Retina (tissue), 1 donor: ENCODE measurements around the gene CACNB4.
A peak's percentile ranks its signal among the peaks of the same experiment; 100 is the strongest.
"Not testable (repeated sequence)": the region's sequence is repeated elsewhere in the genome, so short reads cannot be mapped to it uniquely, and the experiment has no call there.

Experiments
- DNase-seq: peaks from one replicate; pipeline ENCODE4 v3.0.0-alpha.2; 2016

CACNB4 gene

DNA sequence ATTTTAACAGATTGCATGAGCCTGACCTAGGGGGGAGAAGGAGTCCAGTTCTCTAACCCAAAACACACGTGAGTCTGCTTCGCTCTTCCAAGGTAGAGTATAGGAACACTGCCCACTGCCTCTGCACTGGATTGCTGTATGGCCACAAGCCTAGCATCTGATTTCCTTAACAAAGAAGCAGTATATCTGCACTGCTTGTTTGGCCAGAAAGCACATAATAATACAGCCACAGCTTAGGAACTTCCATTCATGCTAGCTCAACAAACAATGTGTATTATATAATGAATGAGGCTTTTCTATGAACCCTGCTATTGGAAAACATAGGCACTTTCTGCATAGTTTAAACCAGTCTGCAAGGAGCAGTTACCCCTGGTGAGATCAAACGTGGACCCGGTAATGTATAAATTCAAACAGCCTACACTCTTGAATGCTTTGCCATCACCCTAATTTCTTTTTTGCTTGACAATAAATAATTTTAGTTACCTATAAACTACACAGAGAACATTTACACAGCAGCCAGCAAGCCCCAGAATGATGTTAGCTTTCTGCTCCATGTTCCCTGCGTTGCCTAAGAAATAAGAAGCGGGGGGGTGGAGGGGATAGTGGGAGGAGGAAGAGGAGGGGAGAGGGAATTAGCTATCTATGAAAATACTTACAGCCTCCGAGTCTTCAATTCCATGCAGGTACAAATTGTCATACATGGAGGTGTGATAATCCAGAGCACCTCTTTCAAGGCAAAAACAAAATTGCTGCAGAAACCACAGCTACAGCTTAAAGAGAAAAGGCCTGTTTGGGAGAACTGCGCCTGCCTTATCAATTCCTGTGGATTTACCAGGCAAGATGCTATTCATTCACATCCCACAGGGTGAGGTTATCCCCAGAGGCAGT is 125.6 kb downstream of the CACNB4 start:
- DNase-seq = peak; percentile 24

GRCh38 chr2:151972241-151973012 is 126.4 kb downstream of the CACNB4 start:
- no peak for DNase-seq

DNA sequence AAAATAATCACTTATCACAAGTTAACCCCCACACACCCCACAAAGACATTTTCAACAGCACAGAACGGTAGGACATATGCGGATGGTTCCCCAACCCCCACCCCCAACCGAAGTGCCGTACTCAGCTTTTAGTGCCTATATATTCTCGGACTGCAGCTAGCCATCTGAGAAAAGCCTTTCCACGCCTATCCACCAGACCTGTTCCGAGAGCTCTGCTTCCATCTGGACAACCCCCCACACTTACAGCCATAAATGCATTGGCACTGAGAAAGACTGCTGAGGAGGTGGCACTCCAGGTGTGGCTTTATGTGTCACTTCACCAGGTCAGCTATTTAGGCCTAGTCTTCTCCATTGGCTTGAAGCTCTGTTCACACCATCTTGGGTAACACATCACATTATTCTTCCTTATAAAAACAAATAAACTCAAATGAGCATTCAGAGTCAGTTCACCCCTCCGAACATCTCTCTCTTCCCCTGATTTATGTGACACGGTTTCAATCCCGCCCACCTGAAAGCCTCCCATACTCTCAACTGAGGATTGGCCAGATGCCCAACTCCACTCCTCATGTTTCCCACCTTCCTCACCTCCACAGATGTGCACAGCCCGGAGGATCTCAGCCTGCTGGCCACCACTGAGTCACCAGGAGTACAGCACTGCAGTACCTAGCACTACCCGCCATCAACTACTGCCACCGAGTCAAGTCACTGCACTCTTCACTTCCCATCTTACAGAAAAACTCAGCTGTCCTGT is 127.4 kb downstream of the CACNB4 start:
- no peak for DNase-seq

- no peak for DNase-seq
Observed at GRCh38 chr2:151968770-151969470, 129.9 kb downstream of the CACNB4 start.

DNA sequence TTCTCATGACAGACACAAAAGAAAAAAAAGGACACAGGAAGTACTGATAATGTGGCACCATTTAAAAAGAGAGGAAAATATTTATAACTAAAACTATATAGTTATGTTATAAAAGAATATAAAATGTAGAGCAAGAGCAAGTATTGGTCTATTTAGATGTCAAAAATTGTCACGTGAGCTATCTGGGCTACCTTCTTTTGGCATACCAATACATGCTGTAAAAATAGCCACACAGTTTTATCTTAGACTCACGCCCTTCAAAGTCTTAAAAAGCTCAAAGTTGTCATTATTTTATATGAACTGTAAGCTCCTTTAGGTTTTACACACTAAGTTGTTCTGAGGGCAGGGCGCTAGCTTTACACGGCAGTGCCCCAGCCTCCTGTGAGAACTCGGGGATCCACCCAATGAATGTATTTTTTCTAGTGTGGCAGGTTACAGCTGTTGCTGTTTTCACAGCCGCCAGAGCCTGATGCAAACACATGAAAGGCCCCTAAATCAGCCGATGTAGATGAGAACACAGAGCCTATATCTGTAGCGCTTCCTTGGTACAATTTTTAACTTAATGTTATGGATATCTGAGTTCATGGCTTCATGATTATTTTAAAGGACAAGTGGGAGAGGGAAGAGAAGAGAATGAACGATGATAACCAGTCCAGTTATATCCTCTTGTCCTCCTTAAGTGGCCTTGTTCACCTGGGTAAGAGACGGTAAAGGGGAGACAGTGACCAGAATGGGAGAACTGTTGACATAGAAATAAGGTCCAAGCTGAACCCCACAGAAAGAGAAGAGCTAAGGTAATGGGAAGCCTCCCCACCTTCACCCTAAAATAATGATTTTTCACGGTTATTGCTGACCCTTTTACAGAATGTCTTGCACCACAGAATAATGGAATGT is 130.8 kb downstream of the CACNB4 start:
- DNase-seq = no peak

GRCh38 chr2:151965884-151966283 is 133.0 kb downstream of the CACNB4 start:
- no peak for DNase-seq

DNA sequence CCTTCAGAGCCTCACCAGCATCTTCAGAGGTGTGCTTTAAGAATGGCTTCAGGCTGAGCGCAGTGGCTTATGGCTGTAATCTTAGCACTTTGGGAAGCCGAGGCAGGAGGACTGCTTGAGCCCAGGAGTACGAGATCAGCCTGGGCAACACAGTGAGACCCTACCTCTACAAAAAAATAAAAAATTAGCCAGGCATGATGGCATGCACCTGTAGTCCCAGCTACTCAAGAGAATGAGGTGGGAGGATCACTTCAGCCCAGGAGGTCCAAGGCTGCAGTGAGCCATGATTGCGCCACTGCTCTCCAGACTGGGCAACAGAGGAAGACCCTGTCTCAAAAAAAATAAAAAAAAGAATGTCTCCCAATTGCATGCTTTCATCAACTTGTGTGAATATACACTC is 137.3 kb downstream of the CACNB4 start:
- no peak for DNase-seq

DNA sequence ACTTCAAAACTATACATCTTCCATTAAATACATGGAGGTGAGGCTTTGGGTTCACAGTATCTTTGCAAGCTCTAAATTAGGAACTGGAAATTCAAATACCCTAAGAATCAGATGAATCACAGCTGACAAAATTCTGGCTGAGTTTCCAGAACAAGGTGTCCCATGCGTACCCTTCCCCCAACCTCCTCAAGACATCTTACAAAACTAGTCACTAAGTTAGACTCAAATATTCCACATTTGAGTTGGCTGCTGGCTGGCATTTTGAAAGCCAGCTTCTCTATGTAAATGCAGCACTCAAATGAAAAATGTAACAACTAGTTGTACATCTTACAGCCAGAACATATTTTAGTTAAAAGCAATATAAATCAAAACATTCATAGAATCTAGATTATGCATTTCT is 139.6 kb downstream of the CACNB4 start:
- no peak for DNase-seq

DNA sequence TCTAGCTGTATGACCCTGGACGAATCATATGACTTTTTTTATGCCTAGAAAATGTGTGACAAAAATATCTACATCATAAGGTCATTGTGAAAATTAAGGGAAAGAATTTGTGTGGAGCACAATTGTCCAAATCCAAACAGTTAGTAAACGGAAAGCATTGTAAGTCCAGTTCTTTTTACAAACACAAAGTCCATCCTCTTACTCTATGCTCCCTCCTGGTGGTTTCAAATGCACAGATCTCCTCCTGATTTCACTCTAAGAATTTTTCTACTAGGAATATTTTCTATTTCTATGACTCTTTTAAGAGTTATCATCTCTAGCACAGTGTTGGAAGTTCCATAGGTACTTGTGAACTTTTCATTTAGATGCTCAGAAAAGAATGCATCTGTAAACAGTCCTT is 145.4 kb downstream of the CACNB4 start:
- no peak for DNase-seq

GRCh38 chr2:151952691-151953456 is 146.0 kb downstream of the CACNB4 start:
- DNase-seq = no peak

DNA sequence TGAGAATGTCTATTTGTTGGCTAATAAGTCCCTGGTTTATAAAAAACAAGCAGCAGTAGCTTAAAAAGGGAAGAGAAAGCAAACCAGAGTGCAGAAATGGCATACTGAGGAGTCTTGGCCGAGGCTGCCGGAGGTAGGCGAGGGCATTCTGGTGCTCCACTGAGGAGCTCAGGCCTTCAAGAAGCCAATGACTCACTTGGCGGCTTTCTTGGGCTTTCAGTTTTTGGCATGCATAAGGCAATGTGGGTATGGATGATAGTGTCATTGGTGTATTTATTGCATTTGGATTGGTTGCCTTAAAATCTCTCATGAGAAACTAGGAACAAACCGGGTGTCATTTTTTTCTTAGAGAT is 151.1 kb downstream of the CACNB4 start:
- no peak for DNase-seq

DNA sequence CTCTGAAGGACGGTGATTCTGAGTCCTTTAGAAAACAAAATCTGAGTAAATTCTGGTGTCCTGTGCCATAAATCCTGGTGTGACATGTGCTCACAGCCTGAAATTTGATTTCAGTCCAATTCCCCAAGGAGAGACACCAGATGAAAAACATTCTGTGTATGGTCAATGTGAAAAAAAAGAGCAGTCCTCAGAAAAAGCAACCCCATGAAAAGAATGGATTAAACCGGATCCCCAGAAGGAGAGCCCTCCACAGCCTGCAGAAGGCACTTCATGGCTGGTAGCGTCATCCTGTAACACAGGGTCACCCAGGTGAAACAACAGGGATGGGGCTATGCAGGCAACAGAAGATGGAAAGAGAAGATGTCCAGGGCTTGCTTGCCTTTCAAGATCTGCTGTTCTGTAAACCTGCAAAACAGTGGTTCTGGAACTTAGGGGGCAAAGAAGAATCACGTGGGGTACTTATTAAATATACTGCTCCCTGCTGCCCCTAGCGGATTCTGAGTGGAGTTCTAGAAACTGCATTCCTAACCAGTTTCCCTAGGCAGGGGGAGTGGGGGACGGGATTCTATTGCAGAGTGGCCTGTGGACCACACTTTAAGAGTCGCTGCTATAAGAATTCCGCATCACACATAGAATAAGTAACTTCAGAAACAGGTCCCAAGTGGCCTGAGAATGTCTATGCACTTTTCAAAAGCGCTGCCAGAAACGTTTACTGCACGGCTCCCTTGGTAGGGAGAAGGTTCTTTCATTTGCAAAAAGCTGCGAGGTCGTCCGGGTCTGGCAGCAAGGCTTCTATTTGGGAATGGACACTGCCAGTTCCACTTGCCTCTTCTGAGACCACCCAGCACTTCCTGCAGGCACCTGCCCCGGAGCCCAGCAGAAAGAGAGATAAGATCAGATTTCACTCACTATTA is 151.7 kb downstream of the CACNB4 start:
- DNase-seq = peak; percentile 33

DNA sequence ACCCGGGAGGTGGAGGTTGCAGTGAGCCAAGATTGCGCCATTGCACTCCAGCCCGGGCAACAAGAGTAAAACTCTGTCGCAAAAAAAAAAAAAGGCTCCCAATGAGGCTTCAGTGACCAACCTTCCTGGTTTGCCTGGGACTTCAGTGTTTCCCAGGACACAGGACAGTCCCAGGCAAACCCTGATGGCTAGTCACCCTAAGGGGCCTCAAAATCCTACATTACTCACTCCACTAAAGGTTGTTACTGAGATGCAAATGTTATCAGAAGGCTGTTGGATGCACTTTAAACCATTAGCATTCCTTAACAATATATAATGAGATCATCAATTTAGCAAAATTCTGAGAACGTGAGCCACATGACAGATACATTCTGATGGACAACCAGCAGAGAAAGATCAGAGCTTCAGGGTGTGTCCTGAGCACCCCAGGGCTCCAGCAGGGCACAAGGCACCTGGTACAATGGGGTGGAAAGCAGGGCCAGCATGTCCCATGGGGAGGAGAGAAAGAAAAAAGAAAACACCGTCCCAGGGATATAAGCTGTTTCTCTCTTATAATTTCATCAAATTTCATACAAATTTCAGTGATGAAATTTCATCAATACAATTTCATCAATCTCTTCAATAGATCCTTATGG is 152.5 kb downstream of the CACNB4 start:
- DNase-seq = no peak

GRCh38 chr2:151945602-151946001 is 153.2 kb downstream of the CACNB4 start:
- no peak for DNase-seq

- no peak for DNase-seq
Observed at GRCh38 chr2:151945186-151945585, 153.7 kb downstream of the CACNB4 start.

- no peak for DNase-seq
Observed at GRCh38 chr2:151943461-151943860, 155.4 kb downstream of the CACNB4 start.

GRCh38 chr2:151942540-151943205 is 156.2 kb downstream of the CACNB4 start:
- not testable (repeated sequence) for DNase-seq

- no peak for DNase-seq
Observed at GRCh38 chr2:151937966-151938365, 160.9 kb downstream of the CACNB4 start.

DNA sequence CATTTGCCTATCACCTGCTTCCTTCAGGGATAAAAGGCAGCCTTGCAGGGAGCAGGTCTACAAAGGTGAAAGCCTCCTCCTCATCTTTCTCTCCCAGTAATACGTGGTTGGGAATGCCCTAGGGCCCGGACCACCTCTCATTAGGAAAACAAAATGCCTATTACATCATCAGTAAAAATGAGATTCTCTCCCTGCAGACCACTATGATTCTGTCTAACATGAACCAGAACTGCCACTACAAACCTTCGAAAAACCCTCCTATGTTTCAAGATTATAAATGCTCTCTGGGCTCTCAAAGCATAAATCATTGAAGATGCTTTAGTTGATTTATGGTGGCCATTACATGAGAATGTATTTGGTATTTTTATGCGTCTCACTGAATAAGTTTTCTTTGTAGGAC is 162.2 kb downstream of the CACNB4 start:
- no peak for DNase-seq
